H1 (cell line): ENCODE data around the gene CCDC178. TPM values are rescaled to one million over a fixed set of nuclear protein-coding genes. Genes with fewer than 3 reads are reported as not detected.

Experiments used
- CTCF ChIA-PET: fragments of 300-600 bp; sonication (Branson Sonifier 250); formaldehyde crosslinking; loops from one replicate; lab custom pipeline; 2021; ENCODE audit not compliant: partially characterized antibody; lab: Charles Lee
- POLR2A ChIA-PET: fragments of 300-600 bp; sonication (Branson Sonifier 250); formaldehyde crosslinking; loops from one replicate; lab custom pipeline; 2021; ENCODE audit warnings: inconsistent platforms; ENCODE audit not compliant: partially characterized antibody; lab: Charles Lee
- DNase-seq, 2 experiments: peaks; one replicate each; pipeline versions ENCODE4 v3.0.0 to v3.0.0-alpha.2; 2010 to 2022; ENCODE audit warnings: low spot score in 2 of 2, low read depth in 1 of 2, mixed read lengths in 1 of 2
- FAIRE-seq: peaks from 2 replicates; lab custom pipeline; 2011; peaks lifted over from hg19 to GRCh38; lab: Jason Lieb, UNC
- H2AFZ ChIP-seq: 2 replicates; pipeline ENCODE4 v1.8.1; 2012; ENCODE audit warnings: low read length, inconsistent platforms
- H2AK5ac ChIP-seq: 2 replicates; pipeline ENCODE4 v1.6.1; 2013; ENCODE audit warnings: low read depth, low read length
- H2BK120ac ChIP-seq: replicated peaks from 2 replicates; pipeline ENCODE3; 2013; ENCODE audit warnings: low read depth, low read length, inconsistent platforms
- H2BK12ac ChIP-seq: 2 replicates; pipeline ENCODE4 v1.6.1; 2013; ENCODE audit warnings: low read depth, low read length
- H2BK15ac ChIP-seq: 2 replicates; pipeline ENCODE4 v1.6.1; 2013; ENCODE audit warnings: low read length
- H2BK20ac ChIP-seq: 2 replicates; pipeline ENCODE4 v1.6.1; 2013; ENCODE audit warnings: low read length
- H2BK5ac ChIP-seq: 2 replicates; pipeline ENCODE4 v1.6.1; 2013; ENCODE audit warnings: low read depth, low read length
- H3K14ac ChIP-seq: 2 replicates; pipeline ENCODE4 v1.6.1; 2013; ENCODE audit warnings: inconsistent platforms; ENCODE audit not compliant: insufficient read length
- H3K18ac ChIP-seq: 2 replicates; pipeline ENCODE4 v1.6.1; 2013; ENCODE audit warnings: low read length; ENCODE audit errors: extremely low read depth
- H3K23ac ChIP-seq: 2 replicates; pipeline ENCODE4 v1.6.1; 2013; ENCODE audit warnings: inconsistent platforms; ENCODE audit not compliant: insufficient read length
- H3K23me2 ChIP-seq: 2 replicates; pipeline ENCODE4 v1.6.1; 2013; ENCODE audit warnings: low read depth, low read length
- H3K27ac ChIP-seq: 2 replicates; pipeline ENCODE4 v1.6.1; 2011; ENCODE audit warnings: low read depth, low read length, inconsistent platforms
- H3K27me3 ChIP-seq, 4 experiments: replicated peaks in 1 of 4; 1 replicate in 1 of 4; 2 replicates in 3 of 4; pipeline versions ENCODE4 v1.6.1 to v1.8.1; 2011 to 2013; ENCODE audit warnings: low read length in 3 of 4, mild to moderate bottlenecking in 3 of 4, inconsistent platforms in 2 of 4, mixed read lengths in 2 of 4, moderate library complexity in 1 of 4; ENCODE audit not compliant: control insufficient read depth in 3 of 4, insufficient read depth in 3 of 4; ENCODE audit errors: extremely low read depth in 1 of 4
- H3K36me3 ChIP-seq, 4 experiments: 2 replicates each; pipeline versions ENCODE4 v1.6.1 to v1.8.1; 2011 to 2013; ENCODE audit warnings: mild to moderate bottlenecking in 4 of 4, low read length in 3 of 4, moderate library complexity in 2 of 4, control low read depth in 1 of 4, inconsistent platforms in 1 of 4; ENCODE audit not compliant: insufficient read depth in 4 of 4, control insufficient read depth in 2 of 4
- H3K4ac ChIP-seq: replicated peaks from 2 replicates; pipeline ENCODE3; 2013; ENCODE audit warnings: low read length, low read depth, mixed read lengths, inconsistent platforms; ENCODE audit not compliant: insufficient read length
- H3K4me1 ChIP-seq, 4 experiments: replicated peaks in 1 of 4; 1 replicate in 1 of 4; 2 replicates in 3 of 4; pipeline versions ENCODE4 v1.6.1 to v1.8.1; 2011 to 2013; ENCODE audit warnings: low read length in 3 of 4, inconsistent platforms in 2 of 4, mixed read lengths in 1 of 4; ENCODE audit not compliant: insufficient read depth in 4 of 4, control insufficient read depth in 3 of 4
- H3K4me2 ChIP-seq, 2 experiments: 2 replicates each; pipeline versions ENCODE4 v1.6.1 to v1.8.1; 2011 to 2013; ENCODE audit warnings: low read depth in 2 of 2, low read length in 2 of 2, control low read depth in 1 of 2, inconsistent platforms in 1 of 2, mild to moderate bottlenecking in 1 of 2; ENCODE audit not compliant: insufficient read depth in 1 of 2
- H3K4me3 ChIP-seq, 4 experiments: fragments of 200-600, 300-600 bp in 1 of 4; sonication (generic), shearing (Covaris generic), sonication (Bioruptor Twin) in 1 of 4; 2 replicates each; pipeline versions ENCODE4 v1.5.1 to v1.8.1; 2011 to 2016; ENCODE audit warnings: low read length in 4 of 4, low read depth in 3 of 4, control low read depth in 2 of 4, inconsistent platforms in 2 of 4, mild to moderate bottlenecking in 2 of 4, mixed read lengths in 1 of 4, moderate library complexity in 1 of 4; ENCODE audit not compliant: insufficient read depth in 2 of 4; ENCODE audit errors: extremely low read depth in 1 of 4
- H3K56ac ChIP-seq: replicated peaks from 2 replicates; pipeline ENCODE3; 2013; ENCODE audit warnings: low read depth, mild to moderate bottlenecking, mixed read lengths, low read length, inconsistent platforms; ENCODE audit not compliant: insufficient read length
- H3K79me1 ChIP-seq: 2 replicates; pipeline ENCODE4 v1.6.1; 2013; ENCODE audit warnings: low read depth, low read length, control low read depth
- H3K79me2 ChIP-seq, 2 experiments: 2 replicates each; pipeline versions ENCODE4 v1.6.1 to v1.8.1; 2012 to 2013; ENCODE audit warnings: low read length in 2 of 2, mild to moderate bottlenecking in 2 of 2, inconsistent platforms in 1 of 2; ENCODE audit not compliant: insufficient read depth in 2 of 2, control insufficient read depth in 1 of 2
- H3K9ac ChIP-seq, 4 experiments: replicated peaks in 1 of 4; 1 replicate in 1 of 4; 2 replicates in 3 of 4; pipeline versions ENCODE4 v1.6.1 to v1.8.1; 2011 to 2013; ENCODE audit warnings: low read depth in 3 of 4, low read length in 3 of 4, control low read depth in 2 of 4, mild to moderate bottlenecking in 2 of 4, moderate library complexity in 2 of 4, inconsistent platforms in 1 of 4; ENCODE audit errors: extremely low read depth in 1 of 4
- H3K9me3 ChIP-seq, 2 experiments: 2 replicates each; pipeline versions ENCODE4 v1.6.1 to v1.8.1; 2012 to 2013; ENCODE audit warnings: mild to moderate bottlenecking in 2 of 2, moderate library complexity in 2 of 2, control low read depth in 1 of 2, inconsistent platforms in 1 of 2, low read depth in 1 of 2, low read length in 1 of 2, mixed read lengths in 1 of 2; ENCODE audit not compliant: insufficient read depth in 2 of 2
- H4K20me1 ChIP-seq, 2 experiments: replicated peaks in 1 of 2; 2 replicates each; pipeline versions ENCODE3 to v1.8.1; 2011 to 2013; ENCODE audit warnings: inconsistent platforms in 2 of 2, low read length in 2 of 2, mild to moderate bottlenecking in 1 of 2; ENCODE audit not compliant: insufficient read depth in 2 of 2, control insufficient read depth in 1 of 2
- H4K5ac ChIP-seq: 2 replicates; pipeline ENCODE4 v1.6.1; 2013; ENCODE audit warnings: low read length, low read depth, mixed read lengths, inconsistent platforms; ENCODE audit not compliant: insufficient read length
- H4K8ac ChIP-seq: 2 replicates; pipeline ENCODE4 v1.8.0; 2013; ENCODE audit warnings: mild to moderate bottlenecking, moderate library complexity, low read length, inconsistent platforms; ENCODE audit not compliant: insufficient read depth; ENCODE audit errors: extremely low read depth
- H4K91ac ChIP-seq: replicated peaks from 2 replicates; pipeline ENCODE3; 2013; ENCODE audit warnings: low read length, mixed read lengths, inconsistent platforms; ENCODE audit not compliant: insufficient read length
- RAD21 ChIP-seq, 2 experiments: IDR thresholded peaks in 1 of 2; conservative IDR thresholded peaks in 1 of 2; 2 replicates each; pipeline ENCODE4 v1.6.1; 2011; ENCODE audit warnings: low read depth in 2 of 2, low read length in 2 of 2, improper control_type of control experiment in 1 of 2, inconsistent platforms in 1 of 2, mild to moderate bottlenecking in 1 of 2, moderate library complexity in 1 of 2
- TAF1 ChIP-seq: IDR thresholded peaks from 2 replicates; pipeline ENCODE4 v1.6.1; 2011; ENCODE audit warnings: mild to moderate bottlenecking, low read depth, low read length
- WGBS, 2 experiments: shearing (Covaris generic) in 1 of 2; methylation state at CpG; one replicate each; pipeline versions ENCODE4 v1.1.6 to v1.1.7; 2013 to 2015; ENCODE audit warnings: low lambda C conversion rate in 2 of 2, mixed read lengths in 2 of 2, inconsistent platforms in 1 of 2, low coverage in 1 of 2, missing lambda C conversion rate in 1 of 2; ENCODE audit not compliant: insufficient replicate concordance in 2 of 2, insufficient coverage in 1 of 2, insufficient read length in 1 of 2; ENCODE audit errors: extremely low coverage in 1 of 2, missing lambda C conversion rate in 1 of 2; 5-methylcytosine and 5-hydroxymethylcytosine counted together
- polyA plus RNA-seq, 7 experiments: library from polyadenylated mRNA; depleted of rRNA in 3 of 7; stranded (reverse) in 5 of 7; unstranded in 2 of 7; fragments of >200 nt in 5 of 7; fragments of 200-250 nt in 2 of 7; gene quantifications; 1 replicate in 5 of 7; 2 replicates in 1 of 7; 4 replicates in 1 of 7; pipeline versions ENCODE4 v1.2.1 to v1.2.3, GENCODE V29; 2011 to 2013; ENCODE audit warnings: missing spikeins in 2 of 7, mixed read lengths in 2 of 7
- total RNA-seq: library from RNA; stranded (reverse); fragmentation: NEBNext Ultra II Directional; extraction: Animal tissue kit (Norgen Biotek cat#: 25700); gene quantifications from 2 replicates; pipeline ENCODE4 v1.2.1, GENCODE V29; 2021

Gene CCDC178
- total and polyA plus RNA-seq, 2 of the 8 experiments (the other 6 are each of a cell fraction or from before 2014, with no cell fraction given) = not detected

- Histone ChIP-seq H4K8ac (no peak overlapping the region), H3K56ac (no peak overlapping the region), H2BK120ac (no peak overlapping the region), H4K20me1 (no peaks in the 10 kb centered on the region), H3K36me3 (no peaks in the 10 kb centered on the region), H2AFZ (no peak overlapping the region), H3K27me3 (no peaks in the 10 kb centered on the region), H3K79me1 (no peaks in the 10 kb centered on the region)
- FAIRE-seq = no peak
- TF ChIP-seq RAD21 (IDR thresholded peaks at IDR 0.05 in 1 of 2, conservative IDR thresholded peaks at IDR 0.05 in 1 of 2; ENCODE audit: low read depth in 2 of 2, low read length in 2 of 2) = peak; percentile 12 to 19; a peak in 2 of 4 replicates
- no peak for TF ChIP-seq TAF1
- TF ChIP-seq, all 59 proteins: peak for 1
- Histone ChIP-seq H3K23me2 (no peaks in the 10 kb centered on the region), H4K5ac (no peak overlapping the region), H4K91ac (no peak overlapping the region), H3K4me2 (no peak overlapping the region), H2BK15ac (no peak overlapping the region), H3K14ac (no peak overlapping the region), H3K27ac (no peak overlapping the region), H3K23ac (no peak overlapping the region), H3K9me3 (no peaks in the 10 kb centered on the region), H3K18ac (no peak overlapping the region), H3K4me3 (no peak overlapping the region), H2BK20ac (no peak overlapping the region), H3K4me1 (no peaks in the 10 kb centered on the region), H3K9ac (no peak overlapping the region), H3K4ac (no peak overlapping the region), H2BK12ac (no peak overlapping the region), H2BK5ac (no peak overlapping the region), H3K79me2 (no peaks in the 10 kb centered on the region), H2AK5ac (no peak overlapping the region)
- no peak for DNase-seq
- ChIA-PET POLR2A (no interaction called here), CTCF (no interaction called here)
- WGBS, 2 experiments = 98% methylated on average over 2 of the region's 2 CpGs; no CpG with 5 or more reads in 1 of the 2 experiments
Observed at GRCh38 chr18:33020877-33021276, 419.6 kb downstream of the CCDC178 start.
